Stimulated activated CD8-positive, alpha-beta memory T cell treated with anti-CD3 and anti-CD28 coated beads, Interleukin-12 subunit alpha, Interleukin-12 subunit beta, amount 100 ng/mL, for 4 hours (primary cell): Measurements from ENCODE around the gene ANKHD1.
"Not testable (repeated sequence)": the region's sequence is repeated elsewhere in the genome, so short reads cannot be mapped to it uniquely, and the experiment has no call there.

Experiments
- DNase-seq: peaks from one replicate; pipeline ENCODE4 v3.0.0-alpha.2; 2020; ENCODE audit warnings: low read depth

Gene ANKHD1

GRCh38 chr5:140381351-140381750, 20.3 kb upstream of the ANKHD1 start:
- DNase-seq: no peak

- no peak for DNase-seq
These were observed 19.7 kb upstream of the ANKHD1 start for GRCh38 chr5:140381972-140382371.

- DNase-seq: no peak
These were observed 18.8 kb upstream of the ANKHD1 start for GRCh38 chr5:140382866-140383265.

GRCh38 chr5:140383300-140383699, 18.3 kb upstream of the ANKHD1 start:
- DNase-seq: no peak

- no peak for DNase-seq
These were observed 13.6 kb upstream of the ANKHD1 start for GRCh38 chr5:140388052-140388451.

GRCh38 chr5:140391312-140391711, 10.3 kb upstream of the ANKHD1 start:
- no peak for DNase-seq

- DNase-seq: no peak
These were observed 9.9 kb upstream of the ANKHD1 start for GRCh38 chr5:140391732-140392131.

- DNase-seq: no peak
These were observed 7.9 kb upstream of the ANKHD1 start for GRCh38 chr5:140393738-140394137.

GRCh38 chr5:140398379-140398811, 3.2 kb upstream of the ANKHD1 start:
- DNase-seq: no peak

- DNase-seq: no peak
These were observed 1.5 kb upstream of the ANKHD1 start for GRCh38 chr5:140399979-140400729.

GRCh38 chr5:140400730-140401361, 787 bp upstream of the ANKHD1 start:
- peak; percentile 70 for DNase-seq

GRCh38 chr5:140402258-140403074, 833 bp downstream of the ANKHD1 start:
- peak; percentile 33 for DNase-seq

GRCh38 chr5:140403613-140404012, 2.0 kb downstream of the ANKHD1 start:
- DNase-seq: no peak

- DNase-seq: no peak
These were observed 7.2 kb downstream of the ANKHD1 start for GRCh38 chr5:140408750-140409241.

GRCh38 chr5:140413230-140413629, 11.6 kb downstream of the ANKHD1 start:
- DNase-seq: no peak

- DNase-seq: no peak
These were observed 15.6 kb downstream of the ANKHD1 start for GRCh38 chr5:140417235-140417634.

GRCh38 chr5:140418862-140419520, 17.4 kb downstream of the ANKHD1 start:
- DNase-seq: no peak

- DNase-seq: no peak
These were observed 18.6 kb downstream of the ANKHD1 start for GRCh38 chr5:140420226-140420570.

GRCh38 chr5:140420665-140421361, 19.2 kb downstream of the ANKHD1 start:
- no peak for DNase-seq

GRCh38 chr5:140421375-140421774, 19.7 kb downstream of the ANKHD1 start:
- DNase-seq: not testable (repeated sequence)

- DNase-seq: no peak
These were observed 22.0 kb downstream of the ANKHD1 start for GRCh38 chr5:140423609-140424008.

GRCh38 chr5:140424135-140424534, 22.5 kb downstream of the ANKHD1 start:
- no peak for DNase-seq
